ENCODE results near the gene DOK5.

DOK5 gene

GRCh38 chr20:54620611-54621010 lies 145.2 kb downstream of the DOK5 start:
- no peak for DNase-seq

- no peak for DNase-seq
Observed at GRCh38 chr20:54622333-54623295, 147.2 kb downstream of the DOK5 start.

GRCh38 chr20:54623991-54624569 lies 148.7 kb downstream of the DOK5 start:
- DNase-seq: no peak

- peak; percentile 61 for DNase-seq
Observed at GRCh38 chr20:54624706-54625390, 149.5 kb downstream of the DOK5 start.

GRCh38 chr20:54625497-54625896 lies 150.1 kb downstream of the DOK5 start:
- no peak for DNase-seq

- DNase-seq: no peak
Observed at GRCh38 chr20:54626126-54626525, 150.7 kb downstream of the DOK5 start.

GRCh38 chr20:54629632-54630031 lies 154.2 kb downstream of the DOK5 start:
- no peak for DNase-seq

- DNase-seq: no peak
Observed at GRCh38 chr20:54630582-54630981, 155.2 kb downstream of the DOK5 start.

GRCh38 chr20:54631059-54631458 lies 155.7 kb downstream of the DOK5 start:
- DNase-seq: no peak

- DNase-seq: peak; percentile 61
Observed at GRCh38 chr20:54633374-54634355, 158.3 kb downstream of the DOK5 start.

GRCh38 chr20:54636575-54636974 lies 161.2 kb downstream of the DOK5 start:
- DNase-seq: no peak

- no peak for DNase-seq
Observed at GRCh38 chr20:54639941-54640340, 164.5 kb downstream of the DOK5 start.

- no peak for DNase-seq
Observed at GRCh38 chr20:54640800-54641199, 165.4 kb downstream of the DOK5 start.

GRCh38 chr20:54642864-54643667 lies 167.7 kb downstream of the DOK5 start:
- DNase-seq: no peak

GRCh38 chr20:54643761-54644160 lies 168.4 kb downstream of the DOK5 start:
- DNase-seq: peak; percentile 53

- DNase-seq: no peak
Observed at GRCh38 chr20:54645445-54646155, 170.2 kb downstream of the DOK5 start.

- no peak for DNase-seq
Observed at GRCh38 chr20:54646156-54646517, 170.7 kb downstream of the DOK5 start.

GRCh38 chr20:54648421-54649142 lies 173.2 kb downstream of the DOK5 start:
- DNase-seq: peak; percentile 73

GRCh38 chr20:54649511-54649962 lies 174.1 kb downstream of the DOK5 start:
- peak; percentile 90 for DNase-seq

All from islet precursor cell (in vitro differentiated cells).